MCF 10A (cell line): Measurements from ENCODE around the gene AASDH. TPM values are rescaled to one million over a fixed set of nuclear protein-coding genes. Genes with fewer than 3 reads are reported as not detected.

Experiments
- BruUV-seq: library from RNA; stranded (reverse); fragments of 400-500 nt; replicated peaks from 2 replicates; lab custom pipeline; 2021; lab: Mats Ljungman, UMichigan
- CTCF ChIA-PET: fragments of 300-600 bp; sonication (Branson Sonifier 250); formaldehyde crosslinking; extraction: SDS; loops from one replicate; lab custom pipeline; 2021; ENCODE audit warnings: antibody characterized with exemption, inconsistent platforms; lab: Yijun Ruan, JAX
- POLR2A ChIA-PET: fragments of 300-600, 350-650 bp; sonication (Branson Sonifier 250); formaldehyde crosslinking; extraction: SDS; loops from one replicate; lab custom pipeline; 2020; ENCODE audit warnings: antibody characterized with exemption, inconsistent platforms; lab: Yijun Ruan, JAX
- DNase-seq: peaks from one replicate; pipeline ENCODE4 v3.0.0-alpha.2; 2018; ENCODE audit not compliant: unreplicated experiment
- H3K27ac Mint-ChIP-seq: one replicate; pipeline ENCODE4 v1.8.0; 2022; ENCODE audit warnings: mild to moderate bottlenecking, low read depth, mixed read lengths; ENCODE audit not compliant: unreplicated experiment
- H3K27me3 Mint-ChIP-seq: one replicate; pipeline ENCODE4 v1.8.0; 2022; ENCODE audit warnings: mixed read lengths; ENCODE audit not compliant: insufficient read depth, unreplicated experiment
- H3K36me3 Mint-ChIP-seq: one replicate; pipeline ENCODE4 v1.8.0; 2022; ENCODE audit warnings: mild to moderate bottlenecking, moderate library complexity, mixed read lengths; ENCODE audit not compliant: insufficient read depth, unreplicated experiment
- H3K4me1 Mint-ChIP-seq: one replicate; pipeline ENCODE4 v1.8.0; 2022; ENCODE audit warnings: mixed read lengths; ENCODE audit not compliant: insufficient read depth, unreplicated experiment
- H3K4me3 Mint-ChIP-seq: one replicate; pipeline ENCODE4 v1.8.0; 2022; ENCODE audit warnings: mild to moderate bottlenecking, moderate library complexity, mixed read lengths; ENCODE audit not compliant: unreplicated experiment
- H3K9me3 Mint-ChIP-seq: one replicate; pipeline ENCODE4 v1.8.0; 2022; ENCODE audit warnings: mixed read lengths; ENCODE audit not compliant: unreplicated experiment
- CTCF ChIP-seq: fragments of 200-600 bp; IDR thresholded peaks from one replicate; pipeline ENCODE4 v1.8.0; 2022; ENCODE audit warnings: antibody characterized with exemption, mild to moderate bottlenecking; ENCODE audit not compliant: unreplicated experiment
- intact Hi-C: fragments of 100-400 bp; cut with micrococcal nuclease; formaldehyde crosslinking; loops from 2 replicates; pipeline ENCODE4 v1.14.1; 2022
- total RNA-seq: library from RNA; stranded (reverse); gene quantifications from 2 replicates; pipeline ENCODE4 v1.2.3, GENCODE V29; 2022

AASDH gene
- total RNA-seq, 1 experiment from 2014 or later = 10.8 TPM

- BruUV-seq = no TSS peak
- Mint-ChIP-seq H3K36me3 (no peaks in the 10 kb centered on the region), H3K27me3 (no peaks in the 10 kb centered on the region), H3K4me1 (no peaks in the 10 kb centered on the region), H3K27ac (no peak overlapping the region), H3K9me3 (no peaks in the 10 kb centered on the region), H3K4me3 (no peak overlapping the region)
- ChIA-PET POLR2A (no interaction called here), CTCF (no interaction called here)
- intact Hi-C loops = no loop called here
- peak; percentile 8 for DNase-seq
- TF ChIP-seq CTCF = no peak
These were observed 79.9 kb downstream of the AASDH start for GRCh38 chr4:56307423-56307822.

- Mint-ChIP-seq H3K36me3 (no peaks in the 10 kb centered on the region), H3K4me1 (peaks cover 9% of the 10 kb centered on the region), H3K9me3 (no peaks in the 10 kb centered on the region), H3K27ac (no peak overlapping the region), H3K4me3 (no peak overlapping the region), H3K27me3 (no peaks in the 10 kb centered on the region)
- ChIA-PET CTCF (interaction anchor here (0.5 to 0.6 kb wide), 2 partner anchors 239 to 915 kb away, joined by 3 to 4 read pairs; no protein-coding TSS in a partner anchor), POLR2A (no interaction called here)
- TF ChIP-seq CTCF = no peak
- no TSS peak for BruUV-seq
- intact Hi-C loops = no loop called here
- DNase-seq = no peak
These were observed 81.9 kb downstream of the AASDH start for GRCh38 chr4:56305390-56305789.

GRCh38 chr4:56303921-56304320 is 83.4 kb downstream of the AASDH start:
- ChIA-PET POLR2A (no interaction called here), CTCF (interaction anchor here (2.1 kb wide), 1 partner anchor 356 kb away, joined by 14 read pairs; the partner anchor contains the start of gene CEP135)
- Mint-ChIP-seq H3K4me3 (no peak overlapping the region), H3K9me3 (no peaks in the 10 kb centered on the region), H3K27me3 (no peaks in the 10 kb centered on the region), H3K36me3 (no peaks in the 10 kb centered on the region), H3K27ac (no peak overlapping the region), H3K4me1 (peaks cover 9% of the 10 kb centered on the region)
- TF ChIP-seq CTCF = no peak
- DNase-seq = no peak
- intact Hi-C loops = loop anchor here (5.0 kb wide), 1 partner anchor 533 kb away; no protein-coding TSS in a partner anchor
- no TSS peak for BruUV-seq

DNA sequence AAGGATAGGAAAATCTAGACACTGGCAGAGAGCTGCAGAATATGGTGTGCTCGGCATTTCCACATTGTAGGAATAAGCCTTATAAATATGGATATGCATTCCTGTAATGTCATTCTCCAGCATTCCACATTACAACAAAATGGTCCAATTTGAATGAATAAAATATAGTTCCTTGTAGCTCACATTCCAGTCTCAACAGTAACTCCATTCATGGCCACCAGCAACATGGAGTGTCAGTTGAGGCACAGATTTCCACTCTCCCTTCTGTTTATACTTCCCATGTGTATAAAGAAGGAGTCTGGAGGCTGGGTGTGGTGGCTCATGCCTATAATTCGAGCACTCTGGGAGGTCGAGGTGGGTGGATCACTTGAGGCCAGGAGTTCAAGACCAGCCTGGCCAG is 84.5 kb downstream of the AASDH start:
- Mint-ChIP-seq H3K27me3 (no peaks in the 10 kb centered on the region), H3K9me3 (no peaks in the 10 kb centered on the region), H3K36me3 (no peaks in the 10 kb centered on the region), H3K4me1 (peaks cover 9% of the 10 kb centered on the region), H3K27ac (no peak overlapping the region), H3K4me3 (no peak overlapping the region)
- TF ChIP-seq CTCF = no peak
- POLR2A ChIA-PET = no interaction called here
- intact Hi-C loops = loop anchor here (5.0 kb wide), 1 partner anchor 535 kb away; no protein-coding TSS in a partner anchor
- DNase-seq = no peak
- CTCF ChIA-PET = interaction anchor here (0.6 to 2.1 kb wide), 4 partner anchors 14 to 550 kb away, joined by 3 to 14 read pairs (median 3); partner anchors contain the start of gene CEP135
- no TSS peak for BruUV-seq
